Eye (tissue), 1 donor: Measurements from ENCODE around the gene CYP24A1.
"Not testable (repeated sequence)": the region's sequence is repeated elsewhere in the genome, so short reads cannot be mapped to it uniquely, and the experiment has no call there.

Experiments used
- DNase-seq: peaks from one replicate; pipeline ENCODE4 v3.0.0-alpha.2; 2015

Gene CYP24A1

DNA sequence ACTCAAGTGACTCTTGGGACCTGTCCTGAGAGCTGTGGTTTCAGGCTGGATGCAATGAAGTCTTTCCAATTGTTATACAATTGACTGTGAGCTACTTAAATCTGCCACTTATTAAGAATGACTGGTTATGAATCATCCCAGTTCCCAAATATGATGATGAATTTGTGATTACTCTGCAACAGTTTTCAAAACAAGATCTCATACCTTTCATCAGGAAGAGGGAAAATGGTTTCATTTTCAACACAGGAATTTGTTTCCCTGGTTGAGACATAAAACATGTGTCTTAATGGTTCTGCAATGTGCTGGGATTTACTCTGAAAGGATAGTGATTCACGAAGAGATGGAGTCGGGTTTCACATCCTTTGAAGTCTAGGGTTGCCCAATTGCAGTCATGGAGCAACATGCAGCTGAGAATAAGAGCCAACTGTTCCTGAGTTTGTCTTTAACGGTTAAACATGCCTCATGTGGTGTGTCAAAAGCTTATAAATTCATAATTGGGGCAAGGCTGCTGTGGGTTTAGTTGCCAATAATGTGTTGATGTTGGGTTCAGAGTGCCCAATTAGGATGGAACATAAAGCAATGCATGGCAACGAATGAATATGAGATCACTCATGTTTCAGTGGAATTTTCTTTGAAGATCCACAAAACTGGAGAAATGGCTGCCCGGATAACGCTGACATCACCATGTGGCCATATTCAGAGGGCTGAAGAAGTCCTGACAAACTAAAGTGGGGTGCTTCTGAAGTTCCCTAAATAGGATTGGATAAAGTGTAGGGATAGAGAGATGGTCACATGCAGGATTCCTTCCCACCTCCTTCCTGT lies 41.0 kb downstream of the CYP24A1 start:
- peak; percentile 73 for DNase-seq

GRCh38 chr20:54131675-54132611 lies 41.8 kb downstream of the CYP24A1 start:
- no peak for DNase-seq

- DNase-seq = not testable (repeated sequence)
These were observed 42.7 kb downstream of the CYP24A1 start for GRCh38 chr20:54131125-54131524.

- no peak for DNase-seq
These were observed 44.4 kb downstream of the CYP24A1 start for GRCh38 chr20:54129350-54129749.

GRCh38 chr20:54127855-54128574 lies 45.8 kb downstream of the CYP24A1 start:
- DNase-seq = no peak

GRCh38 chr20:54126806-54127655 lies 46.8 kb downstream of the CYP24A1 start:
- DNase-seq = no peak

- DNase-seq = not testable (repeated sequence)
These were observed 47.5 kb downstream of the CYP24A1 start for GRCh38 chr20:54126328-54126727.

- DNase-seq = no peak
These were observed 50.1 kb downstream of the CYP24A1 start for GRCh38 chr20:54123587-54124180.

DNA sequence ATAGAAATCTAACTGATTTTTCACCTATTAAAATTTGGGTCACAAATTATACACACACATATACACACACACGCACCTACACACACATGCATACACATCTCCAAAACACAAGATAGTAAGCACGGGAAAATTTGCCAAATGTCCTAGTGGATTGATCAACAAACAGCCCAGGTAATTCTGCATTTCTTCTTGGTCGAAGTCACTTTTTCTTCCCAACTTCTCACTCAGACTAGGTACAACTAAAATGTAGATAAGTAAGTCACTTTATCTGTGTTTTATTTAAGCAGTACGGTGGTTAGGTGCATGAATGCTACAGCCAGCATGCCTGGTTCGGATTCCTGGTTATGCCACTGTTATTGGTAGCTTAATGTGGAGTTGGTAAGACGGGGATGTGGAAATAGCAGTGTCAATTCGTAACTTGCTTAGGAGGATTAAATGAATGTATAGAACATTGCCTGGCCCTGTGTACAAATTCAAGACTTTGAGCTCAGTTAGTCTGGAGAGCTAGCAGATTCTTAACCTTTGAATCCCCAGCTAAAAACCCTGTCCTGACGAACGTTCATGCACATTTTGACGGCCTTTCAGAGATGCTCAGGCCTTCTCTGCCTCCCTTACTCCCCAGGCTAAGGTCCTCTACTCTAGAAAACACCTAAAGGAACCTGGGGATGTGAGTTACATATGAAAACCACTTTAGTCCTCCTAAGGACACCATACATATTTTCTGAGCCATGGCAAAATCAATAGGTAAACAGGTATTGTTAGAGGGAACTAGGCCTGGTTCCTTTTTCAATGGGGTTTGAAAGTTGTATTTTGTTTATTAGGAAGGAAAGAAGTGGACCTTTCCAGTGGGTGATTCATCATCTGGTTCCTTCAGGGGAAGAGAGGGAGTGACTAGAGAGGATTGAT lies 50.9 kb downstream of the CYP24A1 start:
- DNase-seq = no peak

DNA sequence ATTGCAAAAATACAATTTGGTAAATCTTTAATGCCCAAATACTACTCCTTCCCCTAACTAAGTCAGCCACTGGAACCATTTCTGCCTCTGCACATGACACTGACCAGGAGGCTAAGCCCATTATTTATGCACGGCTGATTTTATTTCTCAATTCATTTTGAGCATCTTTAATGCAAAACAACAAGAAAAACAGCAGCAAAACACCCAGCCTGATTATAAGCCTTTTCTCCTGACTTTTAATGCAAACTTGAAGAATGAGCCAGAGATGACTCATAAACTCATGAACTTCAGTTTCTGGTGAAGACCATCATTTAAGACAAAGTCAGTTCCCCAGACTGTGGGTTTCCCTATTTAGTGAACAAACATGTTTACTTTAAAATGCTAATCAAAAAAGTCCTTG lies 51.6 kb downstream of the CYP24A1 start:
- no peak for DNase-seq

DNA sequence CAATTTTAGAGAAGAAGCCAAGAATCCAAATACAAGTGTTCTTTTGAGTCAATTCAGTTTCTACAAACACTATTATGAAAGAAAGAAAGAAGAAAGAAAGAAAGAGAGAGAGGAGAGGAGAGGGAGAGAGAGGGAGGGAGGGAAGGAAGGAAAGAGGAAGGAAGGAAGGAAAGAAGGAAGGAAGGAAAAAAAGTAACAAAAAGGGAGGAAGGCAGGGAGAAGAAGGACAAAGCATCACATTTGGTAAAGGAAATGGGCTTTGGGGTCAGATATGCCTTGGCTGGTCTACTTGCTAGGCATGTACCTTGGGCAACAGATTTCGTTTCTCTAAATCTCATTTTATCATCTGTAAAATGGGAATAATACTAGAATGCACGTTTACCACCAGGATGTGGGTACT lies 54.0 kb downstream of the CYP24A1 start:
- no peak for DNase-seq

DNA sequence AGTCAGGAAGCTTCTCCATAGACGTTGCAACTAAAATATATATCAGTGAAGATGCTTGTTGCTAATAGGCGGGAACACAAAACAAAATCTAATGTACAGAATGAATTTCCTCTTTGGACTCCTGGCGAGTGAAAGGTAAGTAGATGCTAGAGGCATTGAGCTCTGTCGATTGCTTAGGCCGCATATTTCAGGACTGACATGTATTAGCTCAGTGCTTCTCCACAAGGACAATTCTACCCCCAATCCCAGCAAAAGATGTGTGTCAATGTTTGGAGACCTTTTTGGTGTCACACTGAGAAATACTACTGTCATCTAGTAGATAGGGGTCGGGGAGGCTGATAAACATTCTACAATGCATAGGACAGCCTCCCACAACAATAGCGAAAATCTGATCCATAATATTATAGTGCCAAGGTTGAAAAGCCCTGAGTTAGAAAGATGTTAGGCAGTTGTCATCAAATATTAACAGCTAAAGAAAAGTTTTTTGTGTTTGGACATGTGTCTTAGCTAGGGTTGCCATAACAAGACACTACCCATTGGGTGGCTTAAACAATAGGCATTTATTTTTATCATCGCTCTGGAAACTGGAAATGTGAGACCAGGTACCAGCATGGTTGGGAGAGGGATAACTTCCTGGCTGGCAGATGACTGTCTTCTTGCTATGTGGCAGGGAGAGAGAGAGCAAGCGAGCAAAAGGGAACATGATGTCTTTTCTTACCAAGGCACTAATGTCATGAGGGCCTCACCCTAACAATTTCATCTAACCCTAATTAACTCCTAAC lies 55.4 kb downstream of the CYP24A1 start:
- DNase-seq = no peak

GRCh38 chr20:54116550-54117235 lies 57.1 kb downstream of the CYP24A1 start:
- no peak for DNase-seq

DNA sequence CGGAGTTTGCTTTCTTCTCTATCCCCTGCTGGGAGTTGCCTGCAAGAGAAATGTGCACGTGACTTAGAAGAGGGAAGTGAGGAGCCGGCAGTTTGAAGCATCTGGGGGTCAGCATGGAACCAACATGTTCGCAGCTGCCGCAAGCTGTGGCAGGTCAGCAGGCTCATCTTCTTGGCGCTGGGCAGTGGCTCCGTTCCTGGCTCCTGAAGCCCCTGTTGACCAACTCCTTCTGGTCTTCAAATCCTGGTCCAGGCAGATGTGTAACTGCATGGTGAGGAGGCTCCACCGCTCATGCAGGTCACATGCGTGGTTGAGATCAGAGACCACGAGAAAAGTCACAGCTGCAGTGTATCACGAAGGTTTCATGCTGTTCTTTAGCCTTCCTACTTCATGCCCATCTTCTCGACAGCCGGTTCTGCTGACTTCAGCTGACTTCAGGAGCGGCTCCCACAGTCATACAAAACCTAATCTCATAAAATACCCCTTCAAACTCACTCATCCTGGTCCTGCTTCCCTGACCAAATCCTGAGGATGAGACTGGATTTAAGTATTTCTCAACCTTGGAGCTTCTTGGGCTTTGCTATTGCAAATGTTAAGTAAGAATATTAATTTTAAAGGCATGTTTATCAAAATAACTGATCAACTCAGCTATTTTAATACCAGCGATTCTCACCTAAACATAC lies 58.5 kb downstream of the CYP24A1 start:
- DNase-seq = no peak

DNA sequence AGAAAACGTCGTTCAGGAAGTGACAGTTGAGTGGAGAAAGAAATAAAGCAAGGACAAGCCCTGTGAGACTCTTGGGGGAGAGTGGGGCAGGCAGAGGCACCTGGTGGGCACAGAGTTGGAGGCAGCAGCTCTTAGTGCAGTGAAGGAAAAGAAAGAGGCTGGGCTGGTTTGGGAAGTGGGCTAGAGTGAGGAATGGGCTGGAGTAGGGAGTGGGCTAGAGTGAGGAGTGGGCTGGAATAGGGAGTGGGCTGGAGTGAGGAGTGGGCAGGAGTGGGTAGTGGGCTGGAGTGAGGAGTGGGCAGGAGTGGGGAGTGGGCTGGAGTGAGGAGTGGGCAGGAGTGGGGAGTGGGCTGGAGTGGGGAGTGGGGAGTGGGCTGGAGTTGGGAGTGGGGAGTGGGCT lies 59.7 kb downstream of the CYP24A1 start:
- DNase-seq = no peak

- DNase-seq = no peak
These were observed 60.2 kb downstream of the CYP24A1 start for GRCh38 chr20:54113566-54113965.

DNA sequence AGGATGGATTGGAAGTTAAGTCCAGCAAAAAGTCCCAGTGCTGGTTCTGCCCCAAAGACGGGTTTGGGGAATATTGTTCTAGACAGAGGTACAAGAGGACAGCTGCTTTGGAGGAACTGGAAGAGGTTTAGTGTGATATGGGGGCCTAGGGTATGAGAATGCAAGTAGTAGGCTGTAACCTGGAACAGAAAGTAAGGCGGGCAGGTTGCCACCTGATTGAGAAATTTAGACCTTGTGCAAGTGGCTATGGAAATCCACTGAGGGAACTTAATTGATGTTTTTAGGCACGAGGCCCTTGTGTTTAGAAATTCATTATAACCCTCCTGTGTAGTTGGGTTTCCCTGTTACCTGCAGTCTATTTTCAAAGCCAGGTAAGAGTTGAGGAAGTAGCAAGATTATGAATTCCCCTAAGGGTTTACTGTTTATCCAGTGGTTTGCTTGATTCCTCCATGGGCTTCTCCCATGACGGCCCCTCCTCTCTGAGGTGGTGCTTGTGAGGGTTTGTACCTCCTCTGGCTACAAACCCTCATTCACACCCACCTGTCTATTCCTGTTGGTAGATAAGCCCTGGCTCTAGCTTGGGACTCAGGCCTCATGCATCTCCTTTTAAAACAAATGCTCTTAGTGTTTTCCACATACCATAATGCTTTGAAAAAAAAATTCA lies 61.4 kb downstream of the CYP24A1 start:
- DNase-seq = no peak

DNA sequence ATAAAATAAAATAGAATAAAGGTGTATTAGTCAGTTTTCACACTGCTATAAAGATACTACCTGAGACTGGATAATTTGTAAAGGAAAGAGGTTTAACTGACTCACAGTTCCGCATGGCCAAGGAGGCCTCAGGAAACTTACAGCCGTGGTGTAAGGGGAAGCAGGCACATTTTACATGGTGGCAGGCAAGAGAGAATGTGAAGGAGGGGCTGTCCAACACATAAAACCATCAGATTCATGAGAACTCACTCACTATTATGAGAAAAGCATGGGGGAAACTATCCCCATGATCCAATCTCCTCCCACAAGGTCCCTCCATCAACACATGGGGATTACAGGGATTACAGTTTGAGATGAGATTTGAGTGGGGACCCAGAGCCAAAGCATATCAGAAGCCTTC lies 62.3 kb downstream of the CYP24A1 start:
- DNase-seq = no peak
